ENCODE results near the gene ANKUB1. TPM values are rescaled to one million over a fixed set of nuclear protein-coding genes. Genes with fewer than 3 reads are reported as not detected.

ANKUB1 gene
- total RNA-seq, 1 experiment from 2014 or later: not detected

DNA sequence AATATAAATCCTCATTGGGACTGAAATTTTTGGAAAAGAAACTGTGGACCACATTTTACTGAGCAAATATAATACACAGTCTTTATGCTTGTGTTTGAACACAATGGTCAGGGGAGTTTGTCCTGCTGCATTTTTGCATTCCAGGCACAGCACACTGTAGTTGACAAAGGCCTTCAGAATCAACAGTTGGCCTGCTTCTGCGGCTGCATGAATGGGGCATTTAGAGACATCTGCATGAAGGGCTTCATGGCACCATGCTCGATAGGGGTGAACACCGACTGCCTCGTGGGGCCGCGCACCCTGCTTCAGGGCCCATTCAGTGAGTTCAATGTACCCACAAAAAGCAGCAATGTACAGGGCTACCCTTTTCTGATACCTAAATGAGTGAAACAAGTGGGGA is 24.6 kb downstream of the ANKUB1 start:
- CTCF ChIA-PET: interaction anchor here (2.7 kb wide), 1 partner anchor 40 kb away, joined by 30 read pairs; no protein-coding TSS in a partner anchor
- Histone ChIP-seq H3K27ac (ENCODE audit: low read length) (no peak overlapping the region), H3K4me3 (ENCODE audit: low read depth in 2 of 2, low read length in 2 of 2) (no peak overlapping the region), H3K4me1 (ENCODE audit: control insufficient read depth, insufficient read depth, low read length) (no peaks in the 10 kb centered on the region), H3K27me3 (ENCODE audit: control insufficient read depth, insufficient read depth, low read length) (peaks cover 3% of the 10 kb centered on the region; the same call in 1 of the 2 replicates), H3K9me3 (ENCODE audit: control insufficient read depth, insufficient read depth, low read depth, low read length) (no peaks in the 10 kb centered on the region), H3K36me3 (ENCODE audit: control insufficient read depth, insufficient read depth, low read length) (no peaks in the 10 kb centered on the region)
- ATAC-seq: no peak
- in situ Hi-C loops (cut with HindIII; ENCODE audit: low pct_unique_long_range_greater_than_20kb, low sequenced_read_pairs) (no loop called here), intact Hi-C loops (cut with micrococcal nuclease; ENCODE audit: unreplicated experiment) (loop anchor here (5.0 kb wide), 1 partner anchor 40 kb away; no protein-coding TSS in a partner anchor)
- BruUV-seq (replicated peaks): no TSS peak
- POLR2A ChIA-PET: interaction anchor here (0.7 kb wide), 1 partner anchor 39 kb away, joined by 5 read pairs; no protein-coding TSS in a partner anchor
- DNase-seq (ENCODE audit: low read depth, low spot score): no peak
- TF ChIP-seq, protein P1, sequence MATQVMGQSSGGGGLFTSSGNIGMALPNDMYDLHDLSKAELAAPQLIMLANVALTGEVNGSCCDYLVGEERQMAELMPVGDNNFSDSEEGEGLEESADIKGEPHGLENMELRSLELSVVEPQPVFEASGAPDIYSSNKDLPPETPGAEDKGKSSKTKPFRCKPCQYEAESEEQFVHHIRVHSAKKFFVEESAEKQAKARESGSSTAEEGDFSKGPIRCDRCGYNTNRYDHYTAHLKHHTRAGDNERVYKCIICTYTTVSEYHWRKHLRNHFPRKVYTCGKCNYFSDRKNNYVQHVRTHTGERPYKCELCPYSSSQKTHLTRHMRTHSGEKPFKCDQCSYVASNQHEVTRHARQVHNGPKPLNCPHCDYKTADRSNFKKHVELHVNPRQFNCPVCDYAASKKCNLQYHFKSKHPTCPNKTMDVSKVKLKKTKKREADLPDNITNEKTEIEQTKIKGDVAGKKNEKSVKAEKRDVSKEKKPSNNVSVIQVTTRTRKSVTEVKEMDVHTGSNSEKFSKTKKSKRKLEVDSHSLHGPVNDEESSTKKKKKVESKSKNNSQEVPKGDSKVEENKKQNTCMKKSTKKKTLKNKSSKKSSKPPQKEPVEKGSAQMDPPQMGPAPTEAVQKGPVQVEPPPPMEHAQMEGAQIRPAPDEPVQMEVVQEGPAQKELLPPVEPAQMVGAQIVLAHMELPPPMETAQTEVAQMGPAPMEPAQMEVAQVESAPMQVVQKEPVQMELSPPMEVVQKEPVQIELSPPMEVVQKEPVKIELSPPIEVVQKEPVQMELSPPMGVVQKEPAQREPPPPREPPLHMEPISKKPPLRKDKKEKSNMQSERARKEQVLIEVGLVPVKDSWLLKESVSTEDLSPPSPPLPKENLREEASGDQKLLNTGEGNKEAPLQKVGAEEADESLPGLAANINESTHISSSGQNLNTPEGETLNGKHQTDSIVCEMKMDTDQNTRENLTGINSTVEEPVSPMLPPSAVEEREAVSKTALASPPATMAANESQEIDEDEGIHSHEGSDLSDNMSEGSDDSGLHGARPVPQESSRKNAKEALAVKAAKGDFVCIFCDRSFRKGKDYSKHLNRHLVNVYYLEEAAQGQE (IDR thresholded peaks at IDR 0.05; ENCODE audit: insufficient read depth in 1 of 2, low read depth in 2 of 2, low read length in 1 of 2): no peak
- no peak for TF ChIP-seq TCF7L2 (IDR thresholded peaks at IDR 0.05; ENCODE audit: low read depth, low read length)
- no peak for TF ChIP-seq POLR2AphosphoS5 (IDR thresholded peaks at IDR 0.05; ENCODE audit: low read depth, low read length)
- no peak for TF ChIP-seq SIN3A (IDR thresholded peaks at IDR 0.05; ENCODE audit: borderline replicate concordance, insufficient read depth, low read depth, low read length)
- TF ChIP-seq, protein P2, sequence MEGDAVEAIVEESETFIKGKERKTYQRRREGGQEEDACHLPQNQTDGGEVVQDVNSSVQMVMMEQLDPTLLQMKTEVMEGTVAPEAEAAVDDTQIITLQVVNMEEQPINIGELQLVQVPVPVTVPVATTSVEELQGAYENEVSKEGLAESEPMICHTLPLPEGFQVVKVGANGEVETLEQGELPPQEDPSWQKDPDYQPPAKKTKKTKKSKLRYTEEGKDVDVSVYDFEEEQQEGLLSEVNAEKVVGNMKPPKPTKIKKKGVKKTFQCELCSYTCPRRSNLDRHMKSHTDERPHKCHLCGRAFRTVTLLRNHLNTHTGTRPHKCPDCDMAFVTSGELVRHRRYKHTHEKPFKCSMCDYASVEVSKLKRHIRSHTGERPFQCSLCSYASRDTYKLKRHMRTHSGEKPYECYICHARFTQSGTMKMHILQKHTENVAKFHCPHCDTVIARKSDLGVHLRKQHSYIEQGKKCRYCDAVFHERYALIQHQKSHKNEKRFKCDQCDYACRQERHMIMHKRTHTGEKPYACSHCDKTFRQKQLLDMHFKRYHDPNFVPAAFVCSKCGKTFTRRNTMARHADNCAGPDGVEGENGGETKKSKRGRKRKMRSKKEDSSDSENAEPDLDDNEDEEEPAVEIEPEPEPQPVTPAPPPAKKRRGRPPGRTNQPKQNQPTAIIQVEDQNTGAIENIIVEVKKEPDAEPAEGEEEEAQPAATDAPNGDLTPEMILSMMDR (IDR thresholded peaks at IDR 0.05): no peak

DNA sequence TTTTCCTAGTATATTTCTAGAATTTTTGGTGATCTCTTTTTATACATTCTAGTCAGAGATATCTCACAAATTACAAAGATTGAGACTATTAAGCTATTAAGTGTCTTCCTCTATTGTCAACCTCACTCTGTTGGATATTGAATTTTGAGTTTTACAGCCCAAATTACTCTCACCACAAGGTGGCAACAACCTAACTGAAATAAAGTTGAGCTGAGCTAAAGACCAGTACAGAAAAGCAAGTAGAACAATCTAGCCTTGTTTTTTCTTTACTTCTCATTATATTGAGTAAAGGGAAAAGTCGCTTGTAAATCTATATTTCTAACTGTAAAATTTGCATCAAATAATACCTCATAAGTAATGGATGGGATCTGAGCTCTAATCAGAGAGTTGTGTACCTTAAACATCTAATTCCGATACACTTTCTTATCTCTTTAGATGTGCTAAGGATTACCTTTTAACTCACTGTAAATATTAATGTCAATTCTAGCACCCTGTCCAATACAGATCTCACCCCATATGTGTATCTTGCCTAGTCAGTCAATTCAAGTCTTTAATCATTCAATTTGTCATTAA is 26.5 kb downstream of the ANKUB1 start:
- Histone ChIP-seq H3K27ac (ENCODE audit: low read length) (no peak overlapping the region), H3K4me3 (ENCODE audit: low read depth in 2 of 2, low read length in 2 of 2) (no peak overlapping the region), H3K36me3 (ENCODE audit: control insufficient read depth, insufficient read depth, low read length) (no peaks in the 10 kb centered on the region), H3K9me3 (ENCODE audit: control insufficient read depth, insufficient read depth, low read depth, low read length) (no peaks in the 10 kb centered on the region), H3K4me1 (ENCODE audit: control insufficient read depth, insufficient read depth, low read length) (no peaks in the 10 kb centered on the region), H3K27me3 (ENCODE audit: control insufficient read depth, insufficient read depth, low read length) (peaks cover 3% of the 10 kb centered on the region; the same call in 1 of the 2 replicates)
- in situ Hi-C loops (cut with HindIII; ENCODE audit: low pct_unique_long_range_greater_than_20kb, low sequenced_read_pairs): no loop called here
- DNase-seq (ENCODE audit: low read depth, low spot score) (no peak), ATAC-seq (peak; percentile 70; the same call in 1 of the 2 replicates)
- CTCF ChIA-PET: interaction anchor here (0.6 to 2.7 kb wide), 3 partner anchors 42 to 235 kb away, joined by 3 to 30 read pairs (median 3); no protein-coding TSS in a partner anchor
- POLR2A ChIA-PET: no interaction called here
- intact Hi-C loops (cut with micrococcal nuclease; ENCODE audit: unreplicated experiment): loop anchor here (5.0 kb wide), 1 partner anchor 41 kb away; no protein-coding TSS in a partner anchor
- no TSS peak for BruUV-seq (replicated peaks)
- TF ChIP-seq, protein P2 (IDR thresholded peaks at IDR 0.05): peak; percentile 66; the same call in 1 of the 2 replicates
- TF ChIP-seq TCF7L2 (IDR thresholded peaks at IDR 0.05; ENCODE audit: low read depth, low read length): no peak

Data from Panc1 (cell line).